Right ventricle myocardium superior (tissue), 1 donor: ENCODE data around the gene DDX50. TPM values are rescaled to one million over a fixed set of nuclear protein-coding genes. Genes with fewer than 3 reads are reported as not detected.
"Not testable (repeated sequence)": the region's sequence is repeated elsewhere in the genome, so short reads cannot be mapped to it uniquely, and the experiment has no call there.

Source experiments
- ATAC-seq: fragments of 200-7000 bp; cut with Tn5 transposase; one replicate; pipeline ENCODE4 v1.9.1; 2020; ENCODE audit warnings: mild to moderate bottlenecking; ENCODE audit not compliant: poor library complexity
- DNase-seq: peaks from one replicate; pipeline ENCODE4 v3.0.0-alpha.2; 2020
- intact Hi-C: fragments of 100-400 bp; cut with DNase I; formaldehyde crosslinking; loops from one replicate; pipeline ENCODE4 v1.11.2; 2022
- total RNA-seq: library from RNA; stranded (reverse); fragmentation: NEBNext Ultra II Directional; extraction: Animal tissue kit (Norgen Biotek cat#: 25700); gene quantifications from one replicate; pipeline ENCODE4 v1.2.1, GENCODE V29; 2021
- donor health status: DM: no; HTN: yes; CAD: no; lungs with severe emphysema.

Gene DDX50
- total RNA-seq, 1 donor from 2014 or later = 17.3 TPM

DNA sequence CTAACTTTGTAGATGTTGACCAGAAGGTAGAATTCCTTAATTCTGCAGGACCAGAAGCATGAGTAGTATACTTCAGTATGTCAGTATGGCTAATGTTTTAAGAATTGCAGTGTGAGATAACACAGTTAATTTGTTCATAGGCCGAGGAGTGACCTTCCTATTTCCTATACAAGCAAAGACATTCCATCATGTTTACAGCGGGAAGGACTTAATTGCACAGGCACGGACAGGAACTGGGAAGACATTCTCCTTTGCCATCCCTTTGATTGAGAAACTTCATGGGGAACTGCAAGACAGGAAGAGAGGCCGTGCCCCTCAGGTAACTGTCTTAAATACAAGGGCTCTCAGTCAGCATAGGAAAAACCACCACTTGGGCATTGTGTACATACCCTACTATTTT lies 62.0 kb downstream of the DDX50 start:
- intact Hi-C loops = no loop called here
- ATAC-seq (no peak), DNase-seq (no peak)

DNA sequence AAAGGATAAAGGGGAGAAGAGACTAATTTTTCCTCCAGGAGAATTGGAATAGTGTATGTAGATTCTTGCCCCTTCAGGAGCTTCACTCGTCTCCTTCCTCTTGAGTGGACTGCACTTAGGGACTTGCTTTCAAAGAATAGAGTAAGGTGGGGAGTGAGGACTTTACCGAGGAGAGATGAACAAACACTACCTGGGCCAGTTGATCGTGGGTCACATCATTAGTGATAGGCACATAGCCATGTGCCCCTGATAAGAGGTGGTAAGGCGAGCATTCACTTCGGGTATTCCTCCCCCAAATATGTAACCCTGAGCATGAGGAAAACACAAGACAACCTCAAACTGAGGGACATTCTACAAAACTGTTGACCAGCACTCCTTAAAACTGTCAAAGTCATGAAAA lies 72.9 kb downstream of the DDX50 start:
- no peak for DNase-seq
- intact Hi-C loops = no loop called here
- no peak for ATAC-seq

DNA sequence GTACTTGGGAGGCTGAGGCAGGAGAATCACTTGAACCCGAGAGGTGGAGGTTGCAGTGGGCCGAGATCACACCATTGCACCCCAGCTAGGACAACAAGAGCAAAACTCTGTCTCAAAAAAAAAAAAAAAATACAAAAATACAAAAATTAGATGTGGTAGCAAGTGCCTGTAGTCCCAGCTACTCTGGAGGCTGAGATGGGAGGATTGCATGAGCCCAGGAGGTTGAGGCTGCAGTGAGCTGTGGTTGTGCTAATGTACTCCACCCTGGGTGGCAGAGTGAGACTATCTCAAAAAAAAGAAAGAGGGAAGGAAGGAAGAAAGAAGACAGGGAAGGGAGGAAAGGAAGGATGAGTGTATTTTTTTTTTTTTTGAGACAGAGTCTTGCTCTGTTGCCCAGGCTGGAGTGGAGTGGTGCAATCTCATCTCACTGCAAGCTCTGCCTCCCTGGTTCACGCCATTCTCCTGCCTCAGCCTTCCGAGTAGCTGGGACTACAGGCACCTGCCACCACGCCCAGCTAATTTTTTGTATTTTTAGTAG lies 74.9 kb downstream of the DDX50 start:
- ATAC-seq, DNase-seq, intact Hi-C loops: not testable (repeated sequence)

DNA sequence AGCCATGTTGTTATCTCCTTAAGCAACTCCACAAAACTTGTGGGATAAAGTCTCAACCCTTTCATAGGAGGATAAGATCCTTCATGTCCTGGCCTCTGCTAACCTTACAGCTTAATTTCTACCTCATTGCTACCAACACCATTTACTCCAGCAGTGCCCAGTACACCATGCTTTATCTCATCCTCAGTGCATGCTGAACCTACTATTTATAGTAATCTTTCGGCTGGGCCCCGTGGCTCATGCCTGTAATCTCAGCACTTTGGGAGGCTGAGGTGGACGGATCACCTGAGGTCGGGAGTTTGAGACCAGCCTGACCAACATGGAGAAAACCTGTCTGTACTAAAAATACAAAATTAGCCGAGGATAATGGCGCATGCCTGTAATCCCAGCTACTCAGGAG lies 78.6 kb downstream of the DDX50 start:
- ATAC-seq, intact Hi-C loops: not testable (repeated sequence)

DNA sequence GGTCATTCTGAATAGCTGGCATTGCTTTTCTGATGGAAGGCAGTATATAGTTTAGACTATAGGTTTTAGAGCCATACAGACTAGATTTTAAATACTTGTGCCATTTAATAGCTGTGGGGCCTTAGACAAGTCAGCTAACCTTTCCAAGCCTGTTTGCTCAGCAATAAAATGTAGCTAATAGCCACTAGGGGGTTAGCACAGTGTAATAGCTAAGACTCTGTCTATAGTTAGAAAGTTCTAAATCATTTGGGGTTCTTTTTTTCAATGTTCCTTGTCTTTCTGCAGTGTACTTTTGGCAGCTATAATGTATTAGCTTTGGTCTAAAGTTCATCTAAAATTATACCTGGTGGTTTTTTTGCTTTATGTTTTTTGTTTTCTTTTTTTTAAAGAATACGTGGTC lies 80.0 kb downstream of the DDX50 start:
- no peak for ATAC-seq
- intact Hi-C loops = no loop called here
- DNase-seq = no peak

More for the DNA sequence above, 78.6 kb downstream of the DDX50 start:
- not testable (repeated sequence) for DNase-seq

DNA sequence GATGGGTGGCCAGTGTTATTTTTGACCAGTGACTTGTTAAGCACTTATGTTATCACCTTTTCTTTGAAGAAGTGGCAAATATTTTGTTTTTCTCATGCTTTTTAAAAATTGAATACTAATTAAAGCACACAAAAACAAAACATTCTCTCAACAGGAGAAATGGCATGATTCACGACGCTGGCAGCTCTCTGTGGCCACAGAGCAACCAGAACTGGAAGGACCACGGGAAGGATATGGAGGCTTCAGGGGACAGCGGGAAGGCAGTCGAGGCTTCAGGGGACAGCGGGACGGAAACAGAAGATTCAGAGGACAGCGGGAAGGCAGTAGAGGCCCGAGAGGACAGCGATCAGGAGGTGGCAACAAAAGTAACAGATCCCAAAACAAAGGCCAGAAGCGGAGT lies 81.3 kb downstream of the DDX50 start:
- DNase-seq (no peak), ATAC-seq (no peak)
- intact Hi-C loops = no loop called here

DNA sequence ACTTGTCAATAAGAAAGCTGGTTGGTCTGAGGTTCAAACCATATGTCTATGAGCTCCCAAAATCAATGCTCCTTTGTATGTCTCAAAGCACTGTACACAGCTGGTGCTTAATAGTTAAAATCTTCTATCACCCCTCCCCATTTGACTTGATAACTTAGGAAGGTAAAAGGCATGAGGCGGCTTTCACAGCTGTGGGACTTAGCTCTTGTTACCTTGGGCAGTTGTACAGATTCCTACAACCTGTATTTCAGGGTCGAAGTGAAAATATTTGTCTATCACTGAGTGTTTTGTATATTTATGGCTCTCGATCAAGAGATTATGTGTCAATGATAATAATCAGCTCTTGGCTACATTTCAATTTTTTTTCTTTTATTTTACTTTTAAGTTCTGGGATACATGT lies 86.5 kb downstream of the DDX50 start:
- ATAC-seq (no peak), DNase-seq (no peak)
- intact Hi-C loops = no loop called here

DNA sequence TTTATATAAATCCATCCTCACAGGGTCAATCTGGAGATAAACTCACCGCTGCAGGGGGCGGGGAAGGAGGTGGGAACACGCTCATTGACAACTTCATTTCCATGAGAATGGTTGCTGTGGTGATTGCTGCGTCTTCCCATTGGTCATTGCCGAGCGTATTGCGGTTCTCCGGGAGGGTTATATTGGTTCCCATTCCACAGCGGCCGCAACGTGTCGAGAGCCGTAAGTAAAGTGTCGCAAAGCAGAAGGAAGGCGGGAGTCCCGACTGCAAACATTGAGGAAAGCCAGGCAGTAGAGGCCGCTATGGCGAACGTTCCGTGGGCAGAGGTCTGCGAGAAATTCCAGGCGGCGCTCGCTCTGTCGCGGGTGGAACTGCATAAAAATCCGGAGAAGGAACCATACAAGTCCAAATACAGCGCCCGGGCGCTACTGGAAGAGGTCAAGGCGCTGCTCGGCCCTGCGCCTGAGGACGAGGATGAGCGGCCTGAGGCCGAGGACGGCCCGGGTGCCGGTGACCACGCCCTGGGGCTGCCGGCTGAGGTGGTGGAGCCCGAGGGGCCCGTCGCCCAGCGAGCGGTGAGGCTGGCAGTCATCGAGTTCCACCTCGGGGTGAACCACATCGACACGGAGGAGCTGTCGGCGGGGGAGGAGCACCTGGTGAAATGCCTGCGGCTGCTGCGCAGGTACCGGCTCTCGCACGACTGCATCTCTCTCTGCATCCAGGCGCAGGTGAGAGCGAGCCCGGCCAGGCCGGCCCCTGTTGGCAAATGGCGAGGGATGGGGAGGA lies 87.6 kb downstream of the DDX50 start, which contains the start of gene KIFBP:
TSS of gene KIFBP (plus strand) at position 274 of the 787 bp plus-strand sequence. CDS start at position 304, 30 bp downstream.
- DNase-seq (peak; percentile 95), ATAC-seq (peak; percentile 97)
- intact Hi-C loops = no loop called here

DNA sequence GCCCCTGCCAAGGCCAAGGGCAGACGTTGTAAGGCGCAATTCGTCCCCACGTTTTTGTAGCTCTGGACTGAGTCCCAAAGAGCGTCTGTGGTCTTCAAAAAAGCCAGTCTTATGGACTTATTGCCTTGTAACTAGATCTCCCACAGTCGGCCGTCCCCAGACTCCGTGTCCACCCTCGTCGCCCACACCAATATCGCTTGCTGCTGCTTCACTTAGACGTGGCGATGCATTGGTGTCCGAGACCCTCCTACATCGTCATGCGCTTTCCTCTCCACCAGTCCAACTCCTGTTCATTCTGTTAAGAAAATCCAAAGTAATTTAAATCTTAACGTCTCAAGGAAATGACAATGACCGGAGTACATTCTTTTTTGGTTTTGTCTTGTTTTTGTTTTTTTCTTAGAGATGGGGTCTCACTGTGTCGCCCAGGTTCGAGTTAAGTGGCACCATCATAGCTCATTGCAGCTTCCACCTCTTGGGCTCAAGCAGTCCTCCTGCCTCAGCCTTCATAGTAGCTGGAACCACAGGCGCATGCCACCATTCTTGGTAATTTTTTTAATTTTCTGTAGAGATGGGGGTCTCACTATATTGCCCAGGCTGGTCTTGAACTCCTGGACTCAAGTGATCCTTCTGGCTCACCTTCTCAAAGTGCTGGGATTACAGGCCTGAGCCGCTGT lies 88.3 kb downstream of the DDX50 start:
- no peak for DNase-seq
- peak; percentile 21 for ATAC-seq
- intact Hi-C loops = no loop called here

DNA sequence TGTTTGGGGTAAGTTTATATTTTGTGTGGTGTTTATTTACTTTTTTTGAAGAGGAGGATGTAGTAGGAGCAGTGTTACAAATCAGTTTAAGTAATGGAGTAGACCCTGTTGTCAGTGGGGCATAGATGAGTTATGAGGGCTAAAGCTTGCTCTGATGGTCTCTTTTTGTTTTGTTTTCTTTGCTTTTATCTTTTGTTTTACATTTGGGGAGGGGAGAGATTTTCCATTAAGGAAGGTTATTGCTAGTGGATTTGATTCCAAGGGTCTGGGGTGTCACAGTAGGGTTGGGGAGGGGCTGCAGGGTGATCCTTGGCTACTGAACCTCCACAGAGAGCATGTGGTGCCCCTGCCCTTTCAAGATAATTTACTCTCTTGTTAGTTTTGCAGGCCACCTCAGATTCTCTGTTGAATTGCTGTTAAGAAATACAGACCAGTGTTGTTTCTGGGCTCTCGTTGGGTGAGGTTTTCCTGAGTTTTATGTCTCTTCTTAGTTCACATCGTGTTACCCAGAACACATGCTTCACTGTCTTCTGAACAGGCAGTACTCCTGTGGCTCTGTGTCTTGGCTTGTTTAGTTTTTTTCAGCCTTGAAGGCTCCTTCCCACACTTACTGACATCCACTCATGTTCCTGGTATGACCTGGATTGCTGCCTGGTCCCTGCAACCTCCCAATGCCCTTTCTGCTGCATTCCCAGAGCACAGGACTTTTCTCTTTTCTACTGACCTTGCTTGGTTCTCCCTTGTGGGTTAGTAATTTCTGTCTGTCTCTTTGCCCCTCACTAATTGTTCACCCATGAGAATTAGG lies 91.7 kb downstream of the DDX50 start:
- peak; percentile 61 for DNase-seq
- intact Hi-C loops = no loop called here
- peak; percentile 24 for ATAC-seq

Other genes with a start within 250 kb of the DDX50 start
- gene CCAR1, start 180.1 kb upstream of the DDX50 start, total RNA-seq = 25.9 TPM
- gene STOX1, start 73.8 kb upstream of the DDX50 start, total RNA-seq = 0.38 TPM
- gene DDX21, start 54.9 kb downstream of the DDX50 start, total RNA-seq = 18.3 TPM
- gene KIFBP, start 87.5 kb downstream of the DDX50 start, total RNA-seq = 46.0 TPM
- 37.5 TPM for gene SRGN, start 186.8 kb downstream of the DDX50 start, total RNA-seq
- 34.8 TPM for gene VPS26A, start 222.9 kb downstream of the DDX50 start, total RNA-seq